ENCODE results near the gene GPBP1L1. TPM values are rescaled to one million over a fixed set of nuclear protein-coding genes. Genes with fewer than 3 reads are reported as not detected.

Gene GPBP1L1
- total and polyA plus RNA-seq, 2 of the 13 experiments (the other 11 are each of a cell fraction or from before 2014, with no cell fraction given): 45.9 to 86.1 TPM

- TF ChIP-seq POGK (CRISPR knock-in tag; conservative IDR thresholded peaks at IDR 0.05) (no peak), ZNF75D (CRISPR knock-in tag; IDR thresholded peaks at IDR 0.05; ENCODE audit: borderline replicate concordance) (no peak), ZNF501 (CRISPR knock-in tag; IDR thresholded peaks at IDR 0.05) (peak; percentile 73), ZMYM2 (CRISPR knock-in tag; IDR thresholded peaks at IDR 0.05) (0 out of 2 replicates have a peak, but pooled peaks have one; percentile 47), KDM6A (CRISPR knock-in tag; IDR thresholded peaks at IDR 0.05; ENCODE audit: low read depth) (no peak), CREM (IDR thresholded peaks at IDR 0.05) (peak; percentile 61; the same call in 1 of the 2 replicates), CREM (CRISPR knock-in tag; IDR thresholded peaks at IDR 0.05) (no peak), FOXJ3 (CRISPR knock-in tag; IDR thresholded peaks at IDR 0.05; ENCODE audit: borderline replicate concordance) (no peak), CHCHD3 (CRISPR knock-in tag; IDR thresholded peaks at IDR 0.05) (no peak), ZNF512B (CRISPR knock-in tag; IDR thresholded peaks at IDR 0.05; ENCODE audit: borderline replicate concordance) (no peak), ZBTB42 (CRISPR knock-in tag; IDR thresholded peaks at IDR 0.05) (peak; percentile 88), ZNF550 (CRISPR knock-in tag; IDR thresholded peaks at IDR 0.05; ENCODE audit: borderline replicate concordance) (no peak), SP1 (IDR thresholded peaks at IDR 0.05) (no peak), SP1 (CRISPR knock-in tag; IDR thresholded peaks at IDR 0.05) (no peak; the same call in 1 of the 2 replicates), SAP130 (CRISPR knock-in tag; IDR thresholded peaks at IDR 0.05; ENCODE audit: low read depth) (peak; percentile 59), ZNF615 (CRISPR knock-in tag; IDR thresholded peaks at IDR 0.05; ENCODE audit: borderline replicate concordance) (no peak), YEATS2 (CRISPR knock-in tag; IDR thresholded peaks at IDR 0.05; ENCODE audit: borderline replicate concordance) (no peak), ZNF230 (CRISPR knock-in tag; IDR thresholded peaks at IDR 0.05) (peak; percentile 72; the same call in 1 of the 2 replicates), ADNP (CRISPR knock-in tag; IDR thresholded peaks at IDR 0.05) (no peak), ZNF350 (CRISPR knock-in tag; IDR thresholded peaks at IDR 0.05; ENCODE audit: borderline replicate concordance, low read depth) (no peak; the same call in 1 of the 2 replicates)
- TF ChIP-seq, protein P1, sequence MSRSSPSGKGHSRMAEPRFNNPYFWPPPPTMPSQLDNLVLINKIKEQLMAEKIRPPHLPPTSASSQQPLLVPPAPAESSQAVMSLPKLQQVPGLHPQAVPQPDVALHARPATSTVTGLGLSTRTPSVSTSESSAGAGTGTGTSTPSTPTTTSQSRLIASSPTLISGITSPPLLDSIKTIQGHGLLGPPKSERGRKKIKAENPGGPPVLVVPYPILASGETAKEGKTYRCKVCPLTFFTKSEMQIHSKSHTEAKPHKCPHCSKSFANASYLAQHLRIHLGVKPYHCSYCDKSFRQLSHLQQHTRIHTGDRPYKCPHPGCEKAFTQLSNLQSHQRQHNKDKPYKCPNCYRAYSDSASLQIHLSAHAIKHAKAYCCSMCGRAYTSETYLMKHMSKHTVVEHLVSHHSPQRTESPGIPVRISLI (CRISPR knock-in tag; IDR thresholded peaks at IDR 0.05; ENCODE audit: borderline replicate concordance): no peak
- TF ChIP-seq, protein P2, sequence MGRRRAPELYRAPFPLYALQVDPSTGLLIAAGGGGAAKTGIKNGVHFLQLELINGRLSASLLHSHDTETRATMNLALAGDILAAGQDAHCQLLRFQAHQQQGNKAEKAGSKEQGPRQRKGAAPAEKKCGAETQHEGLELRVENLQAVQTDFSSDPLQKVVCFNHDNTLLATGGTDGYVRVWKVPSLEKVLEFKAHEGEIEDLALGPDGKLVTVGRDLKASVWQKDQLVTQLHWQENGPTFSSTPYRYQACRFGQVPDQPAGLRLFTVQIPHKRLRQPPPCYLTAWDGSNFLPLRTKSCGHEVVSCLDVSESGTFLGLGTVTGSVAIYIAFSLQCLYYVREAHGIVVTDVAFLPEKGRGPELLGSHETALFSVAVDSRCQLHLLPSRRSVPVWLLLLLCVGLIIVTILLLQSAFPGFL (CRISPR knock-in tag; IDR thresholded peaks at IDR 0.05): no peak
Measured at GRCh38 chr1:45583666-45584350, 102.5 kb downstream of the GPBP1L1 start, which contains the start of gene NASP (continued).
